ACHN (cell line): ENCODE results near the gene AP1S3.
A peak's percentile ranks its signal among the peaks of the same experiment; 100 is the strongest.
"Not testable (repeated sequence)": the region's sequence is repeated elsewhere in the genome, so short reads cannot be mapped to it uniquely, and the experiment has no call there.

Experiments
- DNase-seq: peaks from one replicate; pipeline ENCODE4 v3.0.0-alpha.2; 2015
- in situ Hi-C: cut with HindIII; loops from 2 replicates; pipeline ENCODE4 v1.10.0; 2017; ENCODE audit warnings: low sequenced_read_pairs, low pct_ligation_motif_present, low pct_unique_long_range_greater_than_20kb

AP1S3 gene

DNA sequence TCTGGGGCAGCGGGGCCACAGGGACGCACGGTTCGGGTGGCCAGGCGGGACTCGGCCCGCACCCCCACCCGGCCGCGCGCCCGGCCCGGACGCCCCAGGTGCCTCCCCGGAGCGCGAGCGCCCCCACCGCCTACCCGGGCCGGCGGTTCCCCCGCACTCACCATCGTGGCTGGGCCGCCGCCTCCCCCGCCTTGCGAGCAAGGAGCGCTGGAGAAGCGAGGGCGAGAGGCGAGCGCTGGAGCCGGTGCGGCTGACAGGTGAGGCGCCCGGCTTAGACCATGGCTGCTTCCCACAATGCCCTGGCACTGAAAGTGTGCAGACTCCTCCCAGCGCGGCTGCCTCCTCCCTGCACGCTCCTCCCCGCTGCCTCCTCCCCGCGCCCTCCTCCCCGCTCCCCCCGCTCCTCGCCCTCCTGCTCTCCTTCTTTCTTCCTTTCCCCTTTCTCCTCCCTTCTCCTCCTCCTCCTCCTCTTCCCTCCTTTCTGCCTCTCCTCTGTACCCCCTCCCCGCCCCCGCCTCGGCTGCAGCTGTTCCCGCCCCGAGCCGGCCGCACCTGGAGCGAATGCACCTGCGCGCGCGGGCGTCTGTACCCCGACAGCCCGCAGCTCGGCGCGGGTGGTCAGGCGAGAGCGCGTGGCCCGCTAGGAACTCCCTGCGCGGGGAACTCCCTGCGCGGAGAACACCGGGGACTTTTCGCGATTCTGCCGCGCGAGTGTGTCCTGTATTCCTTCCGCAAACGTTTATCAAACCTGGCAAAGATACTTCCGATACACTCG lies at the start of gene AP1S3:
Gene AP1S3, minus strand, starts transcription at position 296 of the 775 bp plus-strand sequence. Its CDS starts 132 bp downstream, at position 164.
- in situ Hi-C loops: no loop called here

DNA sequence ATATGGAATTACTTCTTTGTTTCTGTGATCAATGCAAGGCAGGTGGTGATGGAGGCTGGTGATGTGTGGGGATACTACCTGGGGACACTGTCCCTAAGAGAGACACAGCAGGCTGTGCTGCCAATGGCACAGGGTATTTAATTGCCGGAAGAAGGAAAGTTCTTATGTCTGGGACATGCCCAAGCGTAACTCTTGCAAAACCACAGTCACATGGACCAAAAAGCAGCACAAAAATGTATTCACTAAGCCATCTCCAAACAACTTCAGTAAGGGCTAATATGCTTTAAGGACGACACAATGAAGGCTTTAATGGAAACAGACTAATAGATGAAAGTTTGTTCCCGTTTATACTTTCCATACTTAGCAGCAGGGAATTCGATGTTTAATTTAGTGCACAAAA lies 49.7 kb upstream of the AP1S3 start:
- in situ Hi-C loops: no loop called here
- no peak for DNase-seq

More for the DNA sequence above, at the start of gene AP1S3:
- DNase-seq: peak; percentile 82

DNA sequence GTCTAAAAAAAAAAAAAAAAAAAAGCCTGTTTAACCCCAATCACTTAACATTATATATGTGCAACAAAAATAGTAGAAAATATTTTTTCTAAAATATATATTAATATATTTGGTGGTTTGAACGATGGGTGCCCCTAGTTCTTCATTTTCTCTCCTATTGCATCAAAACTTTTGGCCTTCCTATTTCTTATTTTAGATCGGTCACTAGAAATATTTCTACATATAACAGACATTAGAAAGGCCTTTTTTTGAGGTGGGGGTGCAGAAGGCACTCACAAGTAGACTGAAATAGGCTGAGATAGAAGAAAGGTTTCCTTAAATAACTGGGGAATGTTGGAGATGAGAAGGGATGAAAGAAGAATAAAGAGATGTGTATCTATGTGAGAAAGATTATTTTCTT lies 49.3 kb upstream of the AP1S3 start:
- DNase-seq: no peak
- in situ Hi-C loops: no loop called here

DNA sequence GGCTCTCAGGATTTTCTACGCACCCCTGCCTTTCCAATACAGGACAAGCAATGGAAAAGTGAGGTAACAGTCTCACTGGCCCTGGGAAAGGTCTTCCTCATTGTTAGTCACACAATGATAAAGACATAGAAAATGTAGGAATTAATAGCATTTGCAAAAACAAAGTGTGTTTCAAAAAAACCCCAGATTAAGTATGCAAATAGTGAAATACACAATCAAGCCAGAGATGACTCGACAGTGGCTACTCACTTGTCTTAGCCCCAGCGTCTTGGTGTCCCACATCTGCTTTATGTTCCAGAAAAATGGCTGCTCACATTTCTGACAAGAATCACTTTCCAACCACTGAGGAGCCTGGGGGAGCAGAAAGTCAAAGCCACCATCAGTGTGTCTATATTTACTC lies 47.0 kb upstream of the AP1S3 start:
- no peak for DNase-seq

DNA sequence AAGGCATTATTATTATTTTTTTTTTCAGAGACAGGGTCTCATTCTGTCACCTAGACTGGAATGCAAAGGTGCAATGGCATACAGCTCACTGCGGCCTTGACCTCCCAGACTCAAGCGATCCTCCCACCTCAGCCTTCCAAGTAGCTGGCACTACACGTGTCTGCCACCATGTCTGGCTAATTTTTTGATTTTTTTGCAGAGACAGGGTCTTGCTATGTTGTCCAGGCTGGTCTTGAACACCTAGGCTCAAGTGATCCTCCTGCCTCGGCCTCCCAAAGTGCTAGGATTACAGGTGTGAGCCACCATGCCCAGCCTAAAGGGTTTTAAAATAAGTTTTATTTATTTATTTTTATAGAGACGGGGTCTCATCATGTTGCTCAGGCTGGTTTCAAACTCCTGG lies 45.3 kb upstream of the AP1S3 start:
- in situ Hi-C loops: no loop called here
- no peak for DNase-seq

More for the DNA sequence above, 47.0 kb upstream of the AP1S3 start:
- in situ Hi-C loops: no loop called here

DNA sequence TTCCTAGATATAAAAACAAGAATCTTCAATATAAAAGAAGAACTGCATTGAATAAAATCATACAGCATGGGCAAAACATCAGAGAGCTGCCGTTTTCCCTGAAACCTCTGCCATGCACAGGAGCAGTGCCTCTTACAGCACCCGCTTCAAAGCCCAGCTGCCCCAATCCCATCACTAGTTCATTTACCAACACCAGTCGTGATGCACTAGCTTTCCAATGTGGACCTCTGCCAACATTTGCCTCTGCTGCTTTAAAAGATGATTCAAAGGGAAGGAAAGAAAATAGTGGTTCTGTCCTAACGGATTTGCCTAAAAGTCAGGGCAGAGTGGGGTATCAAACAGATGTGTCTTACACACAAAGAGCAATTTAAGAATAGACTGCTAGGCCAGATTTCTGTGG lies 43.4 kb upstream of the AP1S3 start:
- no peak for DNase-seq
- in situ Hi-C loops: no loop called here

DNA sequence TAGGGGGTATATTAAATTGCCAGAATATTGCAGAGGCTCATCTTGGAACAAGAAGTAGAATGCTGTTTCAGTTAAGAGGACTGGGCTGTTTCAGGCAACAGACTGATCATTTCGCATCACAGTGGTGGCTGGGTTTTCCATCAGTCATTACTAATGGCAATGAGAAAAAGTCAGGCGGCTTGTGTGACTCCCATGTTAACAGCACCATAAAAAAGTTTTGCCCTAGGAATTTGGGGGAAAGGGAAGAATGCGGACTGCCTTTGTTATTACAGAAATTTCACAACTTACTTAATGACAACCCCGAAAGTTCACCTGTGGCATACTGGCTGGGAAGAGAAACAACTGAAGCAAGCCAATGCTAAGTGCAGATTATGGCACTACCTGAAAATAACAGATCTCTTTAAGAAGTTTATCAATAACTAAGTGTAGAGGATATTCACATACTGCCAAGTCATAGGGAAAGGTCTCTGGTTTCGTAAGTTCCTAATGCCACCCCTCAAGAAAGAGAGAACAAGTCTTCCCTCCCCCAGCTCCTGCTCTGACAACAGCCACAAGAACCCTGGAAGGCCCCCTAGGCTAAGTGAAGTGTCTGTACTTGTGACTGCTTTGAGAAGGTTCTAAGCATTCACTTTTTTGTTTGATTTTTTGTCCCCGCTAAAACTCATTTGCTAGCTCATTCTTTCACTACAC lies 40.5 kb upstream of the AP1S3 start:
- DNase-seq: no peak
- in situ Hi-C loops: no loop called here

DNA sequence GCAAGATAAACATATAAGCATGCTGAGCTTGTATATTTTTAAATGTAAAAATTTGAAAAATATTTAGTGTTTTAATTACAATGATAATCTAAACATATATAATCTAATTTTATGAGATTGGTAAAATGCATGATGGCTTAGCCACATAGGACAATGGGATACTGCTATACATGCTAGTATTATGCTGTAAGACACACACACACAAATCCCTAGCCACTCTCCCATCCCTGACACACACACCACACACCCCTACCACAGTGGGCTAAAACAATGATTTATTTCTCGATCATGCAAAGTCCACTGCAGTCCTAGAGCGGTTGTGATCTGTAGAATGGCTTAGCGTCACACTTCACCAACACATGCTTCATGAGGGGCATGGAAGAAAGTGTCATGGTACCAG lies 36.3 kb upstream of the AP1S3 start:
- in situ Hi-C loops: no loop called here
- DNase-seq: no peak

DNA sequence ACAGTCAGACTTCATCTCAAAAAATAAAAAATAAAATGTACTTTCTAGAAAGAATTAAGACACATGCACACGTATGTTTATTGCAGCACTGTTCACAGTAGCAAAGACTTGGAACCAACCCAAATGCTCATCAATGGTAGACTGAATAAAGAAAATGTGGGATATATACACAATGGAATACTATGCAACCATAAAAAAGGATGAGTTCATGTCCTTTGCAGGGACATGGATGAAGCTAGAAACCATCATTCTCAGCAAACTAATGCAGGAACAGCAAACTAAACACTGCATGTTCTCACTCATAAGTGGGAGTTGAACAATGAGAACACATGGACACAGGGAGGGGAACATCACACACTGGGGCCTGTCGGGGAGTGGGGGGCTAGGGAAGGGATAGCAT lies 35.4 kb upstream of the AP1S3 start:
- DNase-seq, in situ Hi-C loops: not testable (repeated sequence)

DNA sequence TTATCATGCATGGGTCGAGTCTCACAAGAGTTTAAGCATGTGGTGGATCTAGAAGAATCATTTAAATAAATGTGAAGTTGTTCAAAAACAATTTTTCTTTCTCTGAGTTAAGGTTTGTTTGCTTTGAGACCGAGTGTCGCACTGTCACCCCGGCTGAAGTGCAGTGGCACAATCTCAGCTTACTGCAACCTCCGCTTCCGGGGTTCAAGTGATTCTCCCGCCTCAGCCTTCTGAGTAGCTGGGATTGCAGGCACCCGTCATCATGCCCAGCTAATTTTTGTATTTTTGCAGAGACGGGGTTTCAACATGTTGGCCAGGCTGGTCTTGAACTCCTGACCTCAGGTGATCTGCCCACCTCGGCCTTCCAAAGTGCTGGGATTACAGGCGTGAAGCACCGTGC lies 34.3 kb upstream of the AP1S3 start:
- DNase-seq, in situ Hi-C loops: not testable (repeated sequence)

DNA sequence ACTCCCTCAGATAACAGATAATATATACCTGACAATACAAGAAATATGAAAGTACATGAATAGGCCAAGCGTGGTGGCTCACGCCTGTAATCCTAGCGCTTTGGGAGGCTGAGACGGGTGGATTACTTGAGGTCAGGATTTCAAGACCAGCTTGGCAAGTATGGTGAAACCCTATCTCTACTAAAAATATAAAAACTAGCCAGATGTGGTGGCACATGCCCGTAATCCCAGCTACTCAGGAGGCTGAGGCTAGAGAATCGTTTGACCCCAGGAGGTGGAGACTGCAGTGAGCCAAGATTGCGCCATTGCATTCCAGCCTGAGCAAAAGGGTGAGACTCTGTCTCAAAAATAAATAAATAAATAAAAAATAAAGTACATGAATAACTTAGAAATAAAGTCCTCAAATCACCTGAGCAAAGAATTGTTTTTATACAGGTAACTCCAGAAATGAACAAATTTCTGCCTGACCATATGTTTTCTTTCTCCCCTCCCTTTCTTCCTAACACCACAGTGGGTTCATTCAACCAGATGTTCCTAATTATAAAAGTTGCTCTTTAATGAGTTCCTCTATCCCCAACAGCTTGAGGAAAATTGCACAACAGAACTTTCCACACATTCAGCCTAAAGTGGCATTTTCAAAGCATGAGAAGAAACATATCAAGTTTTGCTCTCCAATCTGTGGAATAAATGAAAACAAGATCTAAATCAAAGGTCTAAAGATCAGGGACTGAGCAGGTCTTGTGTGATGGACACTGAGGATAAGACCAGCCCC lies 33.6 kb upstream of the AP1S3 start:
- no peak for DNase-seq
- in situ Hi-C loops: no loop called here

DNA sequence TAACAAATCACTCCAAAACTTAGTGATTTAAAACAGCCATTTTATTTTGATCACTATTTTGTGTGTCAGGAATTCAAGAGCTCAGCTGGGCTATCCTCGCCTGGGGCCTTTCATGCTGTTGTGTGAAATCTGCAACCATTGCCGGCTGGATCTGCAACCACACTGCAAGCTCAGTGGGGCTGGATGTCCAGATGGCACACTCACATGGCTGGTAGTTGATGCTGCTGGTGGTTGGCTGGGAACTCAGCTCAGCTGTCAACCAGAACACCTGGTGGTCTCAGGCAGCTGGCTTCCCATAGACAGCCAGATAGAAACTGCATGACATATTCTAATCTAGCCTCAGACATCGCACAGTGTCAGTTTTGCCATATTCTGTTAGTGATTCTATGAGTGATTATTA lies 30.6 kb upstream of the AP1S3 start:
- no peak for DNase-seq
- in situ Hi-C loops: no loop called here

DNA sequence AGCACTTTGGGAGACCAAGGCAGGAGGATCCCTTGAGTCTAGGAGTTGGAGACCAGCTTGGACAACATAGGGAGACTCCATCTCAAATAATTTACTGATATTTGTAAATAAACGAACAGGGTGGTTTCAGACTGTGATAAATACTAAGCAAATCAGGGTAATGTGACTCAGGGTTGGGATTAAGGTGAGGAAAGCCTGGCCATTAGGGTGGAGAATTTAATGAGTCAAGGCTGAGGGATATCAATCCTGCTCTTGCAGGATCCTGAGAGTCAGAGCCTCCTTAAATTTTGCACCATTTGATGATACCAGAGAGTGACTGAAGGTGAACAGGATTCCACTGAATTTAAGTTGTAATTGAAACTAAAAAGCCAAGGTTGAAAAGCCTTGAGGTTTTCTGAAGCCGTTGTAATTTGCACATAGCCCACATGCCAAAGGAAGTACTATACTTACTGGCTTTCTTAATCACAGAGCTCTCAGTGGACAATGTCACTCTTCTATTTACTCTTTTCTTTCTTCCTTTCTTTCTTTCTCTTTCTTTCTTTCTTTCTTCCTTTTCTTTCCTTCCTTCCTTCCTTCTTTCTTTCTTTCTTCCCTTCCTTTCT lies 28.6 kb upstream of the AP1S3 start:
- DNase-seq: no peak

DNA sequence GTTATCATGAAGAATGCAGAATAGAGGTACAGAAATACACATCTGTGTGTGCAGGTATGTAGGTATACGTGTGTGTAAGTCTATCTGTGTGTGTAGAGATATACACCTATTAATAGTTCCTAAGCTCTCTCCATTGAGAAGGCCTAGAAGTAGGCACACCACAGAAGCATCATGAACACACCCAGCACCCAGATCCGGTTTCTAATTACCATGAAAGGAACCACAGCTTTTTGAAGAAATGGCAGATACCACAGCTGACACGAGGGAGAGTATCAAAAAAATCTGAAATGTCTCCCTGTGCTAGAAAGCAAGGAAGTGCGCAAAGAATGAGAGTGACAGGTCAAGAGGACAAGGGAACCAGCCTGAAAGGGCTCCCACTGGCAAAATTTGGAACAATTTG lies 27.7 kb upstream of the AP1S3 start:
- in situ Hi-C loops: no loop called here

More for the DNA sequence above, 28.6 kb upstream of the AP1S3 start:
- in situ Hi-C loops: no loop called here

DNA sequence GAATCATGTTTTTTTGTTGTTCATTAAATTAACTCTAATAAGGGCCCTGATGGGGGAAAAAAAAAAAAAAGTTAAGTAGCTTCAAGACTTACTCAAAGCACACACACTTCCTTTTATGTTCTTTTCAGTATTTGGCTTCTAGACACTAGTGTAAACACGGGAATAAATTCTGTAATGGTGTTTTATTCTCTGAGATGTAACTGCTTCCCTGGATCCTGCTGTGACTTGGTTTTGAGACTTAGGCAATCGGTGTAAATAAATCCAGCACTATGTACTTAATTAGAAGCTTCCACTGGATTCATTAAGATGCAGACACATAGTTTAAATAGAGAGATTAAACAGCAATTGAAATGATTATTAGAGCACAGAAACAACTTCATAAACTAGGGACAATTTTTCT lies 26.1 kb upstream of the AP1S3 start:
- in situ Hi-C loops: no loop called here
- no peak for DNase-seq

More for the DNA sequence above, 27.7 kb upstream of the AP1S3 start:
- DNase-seq: no peak

DNA sequence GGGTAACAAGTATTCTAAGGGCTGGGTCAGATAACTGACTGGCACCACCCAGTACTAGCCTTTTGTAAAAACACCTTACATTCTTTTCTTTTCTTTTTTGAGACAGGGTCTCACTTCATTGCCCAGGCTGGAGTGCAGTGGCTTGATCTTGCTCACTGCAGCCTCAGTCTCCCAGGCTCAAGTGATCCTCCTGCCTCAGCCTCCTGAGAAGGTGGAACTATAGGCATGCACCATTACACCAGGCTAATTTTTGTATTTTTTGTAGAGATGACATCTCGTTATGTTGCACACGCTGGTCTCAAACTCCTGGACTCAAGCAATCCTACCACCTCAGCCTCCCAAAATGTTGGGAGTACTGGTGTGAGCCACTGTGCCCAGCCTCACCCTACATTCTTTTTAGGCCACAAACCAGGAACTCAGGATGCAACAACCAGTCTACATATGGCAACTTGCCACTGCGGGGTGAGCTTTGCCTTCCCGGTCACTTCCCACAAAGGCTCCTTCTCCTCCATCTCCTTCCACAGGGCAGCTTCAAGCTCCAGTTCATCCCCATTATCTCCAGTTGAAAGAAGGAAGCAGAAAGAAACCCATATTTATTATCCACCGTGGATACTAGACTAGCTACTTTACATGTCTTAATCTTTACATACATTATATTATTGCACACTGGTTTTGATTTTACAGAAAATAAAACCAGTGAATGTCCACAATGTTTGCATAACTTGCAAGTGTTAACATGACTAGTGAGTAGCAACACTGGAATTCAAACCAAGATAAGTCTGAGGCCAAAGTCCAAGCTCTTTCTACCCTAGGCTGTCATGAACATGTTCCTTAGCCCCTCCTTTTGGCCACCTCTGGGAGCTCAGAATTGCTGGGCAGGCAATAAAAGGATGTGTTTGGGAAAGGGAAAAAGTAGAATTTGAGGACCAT lies 23.7 kb upstream of the AP1S3 start:
- in situ Hi-C loops: no loop called here
- DNase-seq: peak; percentile 96

DNA sequence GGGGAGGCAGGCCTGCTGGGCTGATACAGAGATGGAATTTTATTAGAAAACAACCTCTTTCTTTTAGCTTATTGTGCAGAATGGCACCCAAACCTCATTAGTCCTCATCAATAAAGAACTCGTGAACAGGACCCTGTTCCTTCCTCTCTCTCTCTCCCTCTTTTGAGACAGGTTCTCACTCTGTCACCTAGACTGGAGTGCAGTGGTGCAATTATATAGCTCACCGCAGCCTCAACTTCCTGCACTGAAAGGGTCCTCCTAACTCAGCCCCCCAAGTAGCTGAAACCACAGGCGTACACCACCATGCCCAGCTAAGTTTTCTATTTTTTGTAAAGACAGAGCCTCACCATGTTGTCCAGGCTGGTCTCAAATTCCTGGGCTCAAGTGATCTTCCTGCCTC lies 21.7 kb upstream of the AP1S3 start:
- no peak for DNase-seq
- in situ Hi-C loops: no loop called here

DNA sequence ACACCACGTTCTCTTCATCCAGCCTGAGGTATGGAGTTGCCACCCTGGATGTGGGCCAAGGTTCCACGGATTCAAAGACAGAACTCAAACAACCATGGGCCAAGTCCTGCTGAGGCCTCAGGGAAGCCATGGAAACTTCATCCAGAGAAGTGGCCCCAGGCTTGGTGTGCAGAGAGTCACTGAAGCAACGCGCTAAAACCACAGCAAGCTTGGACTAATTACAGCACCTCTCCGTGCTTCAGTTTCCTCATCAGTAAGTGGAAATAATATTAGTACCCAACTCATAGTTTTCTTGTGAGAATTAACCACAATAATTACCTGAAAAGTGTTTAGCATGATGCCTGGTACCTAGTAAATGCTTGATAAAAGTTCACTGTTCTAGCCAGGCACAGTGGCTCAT lies 19.2 kb upstream of the AP1S3 start:
- in situ Hi-C loops: no loop called here
- no peak for DNase-seq
